Testis (tissue), 2 donors: ENCODE measurements around the gene SLC7A7.

Experiments
- CTCF ChIP-seq, 3 experiments: fragments of 450-650 bp in 2 of 3; fragments of 200-600 bp in 1 of 3; sonication (generic) in 1 of 3; IDR thresholded peaks; one replicate each; pipeline ENCODE4 v1.5.1; 2016 to 2019; ENCODE audit warnings: antibody characterized with exemption in 3 of 3, mild to moderate bottlenecking in 2 of 3, moderate library complexity in 1 of 3
- POLR2A ChIP-seq: fragments of 450-650 bp; IDR thresholded peaks from one replicate; pipeline ENCODE4 v1.6.1; 2017; ENCODE audit warnings: antibody characterized with exemption, mild to moderate bottlenecking, moderate library complexity

GRCh38 chr14:22814941-22815713, at the start of gene SLC7A7:
- TF ChIP-seq CTCF (IDR thresholded peaks at IDR 0.05) = no peak
- no peak for TF ChIP-seq POLR2A
